ENCODE data around the gene GNAI1. TPM values are rescaled to one million over a fixed set of nuclear protein-coding genes. Genes with fewer than 3 reads are reported as not detected.

GNAI1 gene
- total and polyA plus RNA-seq, 2 of the 13 experiments (the other 11 are each of a cell fraction or from before 2014, with no cell fraction given): 3.5 to 5.7 TPM

GRCh38 chr7:80272560-80273239 is 138.1 kb downstream of the GNAI1 start:
- H2AFZ ChIP-seq (ENCODE audit: low read length): no peak overlapping the region
- CTCF ChIA-PET (ENCODE audit: low intra/inter-chr PET ratio, low total read pairs): no interaction called here
- no peaks in the 10 kb centered on the region for H3K27me3 ChIP-seq (ENCODE audit: control insufficient read depth in 1 of 2, insufficient read depth in 2 of 2, low read length in 2 of 2)
- intact Hi-C loops (cut with micrococcal nuclease; ENCODE audit: unreplicated experiment) (no loop called here), in situ Hi-C loops (cut with HindIII; ENCODE audit: extremely low pct_ligation_motif_present, low pct_unique_long_range_greater_than_20kb) (no loop called here)
- ATAC-seq: no peak
- POLR2A ChIA-PET: no interaction called here
- H3K36me3 ChIP-seq (replicated peaks in 1 of 2; ENCODE audit: control insufficient read depth in 1 of 2, insufficient read depth in 2 of 2, low read length in 2 of 2): no peaks in the 10 kb centered on the region
- no peak overlapping the region for H3K9ac ChIP-seq (ENCODE audit: insufficient read depth, low read depth, low read length)
- H3K79me2 ChIP-seq (ENCODE audit: insufficient read depth, low read length): no peaks in the 10 kb centered on the region
- peaks cover 7% of the 10 kb centered on the region; the same call in 1 of the 2 replicates for H3K4me1 ChIP-seq (ENCODE audit: insufficient read depth, low read length)
- 2% methylated on average over 4 of the region's 4 CpGs for WGBS (ENCODE audit: low lambda C conversion rate)
- H3K4me3 ChIP-seq (replicated peaks in 1 of 3; ENCODE audit: insufficient read depth in 1 of 3, low read depth in 2 of 3, low read length in 3 of 3): no peak overlapping the region
- no peak for FAIRE-seq
- no peak for DNase-seq (ENCODE audit: low spot score)
- H3K9me3 ChIP-seq (ENCODE audit: low read length): no peaks in the 10 kb centered on the region
- no peaks in the 10 kb centered on the region for H4K20me1 ChIP-seq (ENCODE audit: insufficient read depth, low read length)
- H3K4me2 ChIP-seq (ENCODE audit: low read depth, low read length): no peak overlapping the region
- BruUV-seq (replicated peaks): no TSS peak
- no peak overlapping the region for H3K27ac ChIP-seq (ENCODE audit: extremely low read length, insufficient read depth, low read length)
- TF ChIP-seq HHEX (CRISPR knock-in tag; IDR thresholded peaks at IDR 0.05) (no peak), ZNF563 (CRISPR knock-in tag; IDR thresholded peaks at IDR 0.05) (no peak), RFXANK (CRISPR knock-in tag; IDR thresholded peaks at IDR 0.05) (no peak), ZNF615 (CRISPR knock-in tag; IDR thresholded peaks at IDR 0.05; ENCODE audit: borderline replicate concordance) (no peak), ZNF550 (CRISPR knock-in tag; IDR thresholded peaks at IDR 0.05; ENCODE audit: borderline replicate concordance) (no peak), SRF (IDR thresholded peaks at IDR 0.05; ENCODE audit: low read depth, low read length) (no peak), TGIF2 (CRISPR knock-in tag; IDR thresholded peaks at IDR 0.05) (no peak), ZNF619 (CRISPR knock-in tag; IDR thresholded peaks at IDR 0.05) (no peak), TBP (CRISPR knock-in tag; IDR thresholded peaks at IDR 0.05) (no peak), GPBP1L1 (CRISPR knock-in tag; IDR thresholded peaks at IDR 0.05) (no peak), NFAT5 (CRISPR knock-in tag; IDR thresholded peaks at IDR 0.05) (no peak), ZSCAN21 (CRISPR knock-in tag; IDR thresholded peaks at IDR 0.05; ENCODE audit: borderline replicate concordance) (no peak), CREB3 (CRISPR knock-in tag; IDR thresholded peaks at IDR 0.05) (no peak), BRD4 (CRISPR knock-in tag; IDR thresholded peaks at IDR 0.05) (no peak), ZNF572 (CRISPR knock-in tag; IDR thresholded peaks at IDR 0.05) (no peak), SIN3A (IDR thresholded peaks at IDR 0.05; ENCODE audit: borderline replicate concordance, low read depth, low read length) (no peak), BRF2 (CRISPR knock-in tag; IDR thresholded peaks at IDR 0.05) (no peak)
